Stimulated activated CD4-positive, alpha-beta T cell treated with anti-CD3 and anti-CD28 coated beads, TNF-alpha, amount 100 ng/mL, for 48 hours (primary cell): ENCODE measurements around the gene CTNNA1.

Source experiments
- DNase-seq, 3 donors: peaks; one replicate each; pipeline ENCODE4 v3.0.0-alpha.2; 2020; ENCODE audit warnings: low read depth in 3 of 3

The CTNNA1 gene

GRCh38 chr5:138850865-138851435 is 97.7 kb downstream of the CTNNA1 start:
- DNase-seq: no peak

DNA sequence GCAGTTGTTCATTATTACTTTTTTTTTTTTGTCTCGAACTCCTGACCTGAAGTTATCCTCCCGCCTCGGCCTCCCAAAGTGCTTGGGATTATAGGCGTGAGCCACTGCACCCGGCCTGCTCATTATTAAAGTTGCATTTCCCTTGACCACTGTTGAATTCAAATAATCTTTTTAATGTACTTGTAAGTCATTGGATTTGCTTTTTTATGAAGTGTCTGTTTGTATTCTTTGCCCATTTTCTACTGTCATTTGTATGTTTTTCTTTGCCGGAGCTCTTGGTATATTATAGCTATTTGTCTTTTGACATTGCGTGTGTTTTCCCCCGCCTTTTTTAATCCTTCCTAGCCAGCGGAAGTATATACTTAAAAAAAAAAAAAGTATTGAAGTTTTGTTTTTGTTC is 99.9 kb downstream of the CTNNA1 start:
- no peak for DNase-seq

- DNase-seq: no peak
Observed at GRCh38 chr5:138867011-138867410, 113.8 kb downstream of the CTNNA1 start.

DNA sequence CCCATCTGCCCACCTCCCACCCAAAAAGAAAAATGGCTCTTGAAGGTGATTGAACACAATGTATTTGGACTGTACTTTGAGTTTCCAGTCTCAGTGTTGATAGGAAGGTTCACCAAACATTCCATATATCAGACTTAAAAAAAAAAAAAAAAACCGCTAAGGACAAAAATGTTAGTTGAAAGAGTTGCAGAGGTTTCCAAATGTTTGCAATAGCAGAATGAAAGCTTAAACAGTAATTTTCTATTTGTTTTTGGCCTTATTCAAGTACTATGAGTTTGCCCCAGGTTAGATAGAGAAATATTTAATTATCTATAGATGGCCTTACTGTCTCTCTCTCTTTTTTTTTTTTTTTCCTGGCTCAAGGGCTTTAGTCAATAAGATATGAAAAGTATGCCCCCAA is 115.8 kb downstream of the CTNNA1 start:
- DNase-seq: no peak

GRCh38 chr5:138869763-138870500 is 116.7 kb downstream of the CTNNA1 start:
- no peak for DNase-seq

- DNase-seq: no peak
Observed at GRCh38 chr5:138870611-138871010, 117.4 kb downstream of the CTNNA1 start.

DNA sequence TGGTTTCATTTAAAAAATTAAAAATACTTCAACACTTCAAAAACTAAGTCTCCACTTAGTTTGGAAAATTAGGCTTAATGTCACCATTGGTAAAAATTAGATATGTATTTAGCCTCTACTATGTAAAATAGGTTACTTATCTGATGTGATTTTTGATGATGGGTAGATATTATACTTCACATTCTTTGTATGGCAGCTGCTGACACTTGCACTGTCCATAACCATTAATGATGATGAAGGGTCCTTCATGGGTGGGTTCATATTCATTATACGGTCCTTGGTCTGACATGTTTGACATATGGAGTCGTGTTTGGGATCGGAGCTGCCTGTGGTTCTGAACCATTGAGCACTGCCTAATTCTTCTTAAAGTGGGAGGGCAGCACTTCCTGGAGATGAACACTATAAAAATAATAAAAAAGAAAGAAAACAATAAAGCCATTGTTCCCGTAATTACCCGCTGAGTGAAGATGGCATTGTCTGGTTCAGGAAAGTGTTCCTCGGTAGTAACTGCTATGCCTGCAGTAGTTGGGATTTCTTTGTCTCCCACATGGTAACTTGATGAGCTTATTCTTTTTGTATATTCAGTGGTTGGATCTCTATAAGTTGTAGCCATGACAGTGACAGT is 119.7 kb downstream of the CTNNA1 start:
- no peak for DNase-seq

DNA sequence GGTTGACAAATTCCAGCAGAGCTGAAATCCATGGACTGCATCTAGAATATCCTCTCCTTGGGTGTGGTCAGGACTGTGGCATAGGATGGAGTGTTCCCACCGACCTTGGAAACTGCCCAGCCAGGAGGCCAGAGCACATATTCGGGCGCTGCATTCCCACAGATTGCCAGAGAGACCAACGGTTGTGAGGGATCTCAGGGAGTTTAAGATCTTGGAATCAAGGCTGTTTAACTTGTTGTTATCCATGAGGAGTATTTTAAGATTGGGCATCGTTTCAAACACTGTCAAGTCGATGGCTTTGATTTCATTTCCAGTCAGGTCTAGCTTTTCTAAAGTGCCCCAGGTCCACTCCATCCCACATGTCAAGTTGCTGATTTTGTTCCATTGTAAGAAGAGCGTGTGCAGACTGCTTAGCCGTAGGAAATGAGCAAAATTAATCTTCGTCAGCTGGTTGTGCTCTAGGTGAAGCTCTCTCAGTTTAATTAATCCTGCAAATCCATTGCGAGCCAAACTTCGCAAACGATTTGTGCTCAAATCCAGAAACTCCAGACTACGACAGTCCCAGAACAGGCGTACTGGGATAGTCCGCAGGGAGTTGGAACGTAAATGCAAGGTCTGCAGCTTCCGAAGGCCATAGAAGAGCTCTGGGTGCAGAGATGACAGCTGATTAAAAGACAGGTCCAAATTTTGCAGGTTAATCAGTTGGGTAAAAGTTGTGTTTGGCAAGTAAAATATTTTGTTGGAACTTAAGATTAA is 120.4 kb downstream of the CTNNA1 start:
- DNase-seq: no peak

DNA sequence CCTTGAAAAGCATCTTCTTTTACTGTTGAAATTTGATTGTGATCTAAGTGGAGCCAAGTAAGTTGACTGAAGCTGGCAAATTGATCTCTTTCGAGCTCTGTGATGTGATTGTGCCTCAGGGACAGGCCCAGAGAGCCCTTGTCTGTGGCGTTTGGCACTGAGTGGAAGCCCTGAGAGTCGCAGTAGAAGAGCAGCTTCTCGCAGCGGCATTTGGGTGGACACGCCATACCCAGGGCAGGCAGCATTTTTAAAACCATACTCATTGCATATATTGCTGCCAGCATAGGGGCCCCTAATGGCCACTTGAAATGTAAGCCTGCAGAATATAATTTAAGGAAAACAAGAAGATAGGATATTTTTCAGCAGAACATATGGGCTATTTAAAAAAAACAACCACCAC is 121.0 kb downstream of the CTNNA1 start:
- DNase-seq: no peak

- no peak for DNase-seq
Observed at GRCh38 chr5:138874771-138875551, 121.7 kb downstream of the CTNNA1 start, which contains the start of gene LRRTM2. Gene LRRTM2 (minus strand): TSS chr5:138875335. CDS start chr5:138874911, 424 bp downstream.

- no peak for DNase-seq
Observed at GRCh38 chr5:138875552-138875875, 122.3 kb downstream of the CTNNA1 start.

- DNase-seq: no peak
Observed at GRCh38 chr5:138875946-138876345, 122.7 kb downstream of the CTNNA1 start.

GRCh38 chr5:138876811-138877210 is 123.6 kb downstream of the CTNNA1 start:
- DNase-seq: no peak

DNA sequence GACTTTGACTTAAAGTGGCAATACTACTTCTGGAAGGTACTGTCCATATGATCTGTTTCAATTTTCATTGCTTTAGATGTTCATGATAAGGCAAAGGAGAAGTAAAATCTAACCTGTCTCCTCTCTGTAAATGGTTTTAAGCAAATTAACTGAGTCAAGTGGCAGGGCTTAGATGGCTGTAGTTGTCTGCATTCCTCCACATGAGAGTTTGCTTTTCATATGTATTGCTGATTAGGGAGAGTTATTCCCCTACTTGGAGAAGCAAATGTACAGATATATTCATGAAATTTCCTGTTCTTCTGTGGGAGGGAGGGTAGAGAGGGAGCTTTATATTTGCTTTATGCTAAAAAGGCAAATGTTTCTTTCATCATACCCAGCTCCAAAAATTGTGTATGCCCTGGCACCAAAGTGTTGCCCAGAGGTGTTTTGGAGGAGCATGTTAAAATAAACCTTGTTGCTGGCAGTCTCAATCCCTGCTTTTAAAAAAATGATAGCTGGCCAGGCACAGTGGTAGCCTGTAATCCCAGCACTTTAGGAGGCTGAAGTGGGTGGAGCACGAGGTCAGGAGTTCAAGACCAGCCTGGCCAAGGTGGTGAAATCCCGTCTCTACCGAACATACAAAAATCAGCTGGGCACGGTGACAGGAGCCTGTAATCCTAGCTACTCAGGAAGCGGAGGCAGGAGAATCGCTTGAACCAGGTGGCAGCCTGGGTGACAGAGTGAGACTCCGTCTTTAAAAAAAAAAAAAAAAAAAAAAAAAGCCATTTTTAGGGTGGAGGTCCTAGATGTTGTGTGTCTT is 125.4 kb downstream of the CTNNA1 start:
- no peak for DNase-seq

- DNase-seq: no peak
Observed at GRCh38 chr5:138883211-138883610, 130.0 kb downstream of the CTNNA1 start.

DNA sequence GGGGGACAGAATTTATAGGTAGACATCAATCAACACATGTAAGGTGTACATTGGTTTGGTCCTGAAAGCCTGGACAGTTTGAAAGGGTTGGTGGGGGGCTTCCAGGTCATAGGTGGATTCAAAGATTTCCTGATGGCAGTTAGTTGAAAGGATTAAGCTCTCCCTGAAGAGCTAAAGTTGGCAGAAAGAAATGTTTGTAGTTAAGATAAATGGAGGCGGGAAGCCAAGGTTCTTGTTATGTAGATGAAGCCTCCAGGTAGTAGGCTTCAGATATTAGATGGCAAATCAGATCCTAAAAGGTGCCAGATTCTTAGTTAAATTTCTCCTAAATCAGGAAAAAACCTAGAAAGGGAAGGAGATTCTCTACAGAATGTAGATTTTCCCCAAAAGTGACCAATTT is 130.9 kb downstream of the CTNNA1 start:
- no peak for DNase-seq

DNA sequence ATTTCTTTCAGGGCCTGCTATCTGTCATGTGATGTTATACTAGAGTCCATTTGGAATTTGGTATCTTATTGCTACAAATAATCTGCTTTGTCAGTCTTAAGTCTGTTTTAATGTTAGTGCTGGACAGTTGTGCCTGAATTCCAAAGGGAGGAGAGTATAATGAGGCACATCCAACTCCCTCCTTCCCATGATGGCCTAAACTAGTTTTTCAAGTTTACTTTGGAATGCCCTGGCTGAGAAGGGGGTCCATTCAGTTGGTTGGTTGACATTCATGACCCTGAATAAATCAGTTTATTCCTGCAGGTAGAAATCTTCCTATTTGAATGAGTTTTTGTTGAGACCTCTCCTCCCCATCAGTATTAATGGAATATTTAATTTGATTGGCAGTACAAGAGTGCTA is 131.3 kb downstream of the CTNNA1 start:
- DNase-seq: no peak

DNA sequence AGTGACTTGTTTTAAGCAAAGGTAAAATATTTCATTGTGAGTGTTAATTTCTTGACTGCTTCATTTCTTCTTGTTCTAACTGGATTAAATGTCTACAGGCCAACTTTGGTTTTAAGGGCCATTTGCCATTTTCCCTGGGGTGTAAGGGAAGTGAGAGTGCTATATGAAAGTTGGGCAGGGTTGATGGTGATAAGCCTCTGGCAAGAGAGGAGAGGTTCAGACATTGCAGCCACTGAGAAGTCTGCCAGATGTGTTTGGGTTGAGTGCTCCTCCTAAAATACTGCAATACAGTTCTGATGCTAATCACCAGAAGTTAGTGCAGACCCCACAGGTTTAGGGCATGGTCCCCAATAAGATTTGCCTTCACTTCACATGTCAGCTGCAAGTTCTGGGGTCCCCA is 136.8 kb downstream of the CTNNA1 start:
- DNase-seq: no peak

DNA sequence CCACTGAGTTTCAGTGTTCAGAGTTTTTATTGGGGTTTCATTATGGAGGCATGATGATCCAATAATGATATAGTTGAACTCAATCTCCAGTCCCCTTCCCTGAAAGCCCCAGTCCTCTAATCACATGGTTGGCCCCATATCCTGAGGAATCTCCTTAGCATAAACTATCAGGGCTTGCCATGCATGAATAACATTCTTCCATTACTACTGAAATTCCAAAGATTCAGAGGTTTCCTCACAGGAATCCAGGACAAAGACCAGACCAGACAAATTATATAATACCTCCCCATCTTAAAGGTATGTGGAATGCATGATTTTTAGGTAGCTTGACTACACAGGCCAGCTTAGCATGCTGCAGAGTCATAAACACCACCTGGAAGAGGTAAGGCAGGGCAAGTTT is 137.4 kb downstream of the CTNNA1 start:
- no peak for DNase-seq

DNA sequence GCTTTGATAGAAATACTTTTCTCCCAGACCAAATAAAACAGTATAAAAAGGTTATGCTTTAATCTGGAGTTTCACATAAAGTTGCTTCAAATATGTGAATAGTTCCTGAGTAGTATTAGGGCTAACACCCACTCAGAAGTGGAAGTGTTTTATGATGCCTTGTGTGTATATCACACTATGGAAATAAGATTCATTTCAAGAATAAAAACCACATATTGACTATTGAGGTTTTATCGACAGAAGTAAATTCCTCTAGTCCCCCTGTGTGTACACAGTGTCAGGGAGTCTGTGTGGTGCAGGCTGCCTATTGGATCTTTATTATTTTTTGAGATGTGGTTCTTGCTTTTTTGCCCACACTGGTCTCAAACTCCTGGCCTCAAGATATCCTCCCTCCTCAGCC is 142.7 kb downstream of the CTNNA1 start:
- no peak for DNase-seq

DNA sequence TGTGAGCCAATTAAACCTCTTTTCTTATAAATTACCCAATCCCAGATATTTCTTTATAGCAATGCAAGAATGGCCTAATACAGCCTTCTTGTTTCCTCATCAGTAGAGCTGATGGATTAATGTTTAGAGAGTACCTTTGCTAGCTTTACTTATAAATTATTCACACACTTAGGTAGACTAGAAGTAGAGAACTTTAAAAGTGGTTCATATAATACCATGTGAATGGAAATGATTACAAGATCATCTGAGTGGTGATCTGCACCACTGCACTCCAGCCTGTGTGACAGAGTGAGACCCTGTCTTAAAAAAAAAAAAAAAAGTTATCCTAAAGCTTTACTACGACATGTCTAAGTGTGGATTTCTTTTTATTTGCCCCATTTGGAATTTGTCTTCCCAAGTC is 145.1 kb downstream of the CTNNA1 start:
- DNase-seq: no peak
